Activated naive CD8-positive, alpha-beta T cell treated with anti-CD3 and anti-CD28 coated beads, Interleukin-2, amount 50 U/mL, for 16 hours (primary cell): Measurements from ENCODE around the gene TMEM198.

ENCODE experiments used
- DNase-seq: peaks from one replicate; pipeline ENCODE4 v3.0.0-alpha.2; 2020; ENCODE audit warnings: low read depth, low spot score

TMEM198 gene

DNA sequence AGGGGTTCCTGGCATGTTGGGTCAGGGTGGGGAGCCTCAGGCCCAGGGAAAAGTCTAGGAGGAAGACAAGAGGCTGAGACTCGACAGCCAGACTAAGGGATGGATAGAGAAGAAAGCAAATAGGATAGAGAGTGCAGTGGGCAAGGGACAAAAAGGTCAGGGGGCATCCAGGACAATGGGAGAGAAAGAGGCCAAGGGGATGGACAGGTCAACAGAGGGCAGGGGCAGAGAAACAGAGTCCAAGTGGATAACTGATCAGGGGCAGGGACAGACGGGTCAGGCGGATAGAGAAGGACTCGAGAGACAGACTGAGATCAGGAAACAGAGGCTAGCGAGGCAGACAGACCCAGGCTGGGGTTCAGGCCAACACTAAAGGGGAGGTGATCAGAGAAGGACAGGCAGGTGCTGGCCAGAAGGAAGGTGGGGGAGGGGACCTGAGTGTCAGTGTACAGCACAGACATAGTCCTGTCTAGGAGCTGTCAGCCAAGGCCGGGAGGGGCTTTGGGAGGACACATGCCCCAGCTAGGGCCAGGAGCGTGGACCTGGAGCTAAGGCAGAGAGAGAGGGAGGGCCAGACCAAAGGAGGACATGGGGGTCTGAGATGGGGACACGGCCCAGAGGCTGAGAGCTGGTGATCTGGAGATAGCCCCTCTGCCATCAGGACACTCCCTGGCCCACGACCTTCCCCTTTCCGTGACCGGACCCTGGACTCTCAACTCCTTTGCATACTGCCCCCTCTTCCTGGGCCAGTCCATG, 17.3 kb upstream of the TMEM198 start:
- DNase-seq: no peak

DNA sequence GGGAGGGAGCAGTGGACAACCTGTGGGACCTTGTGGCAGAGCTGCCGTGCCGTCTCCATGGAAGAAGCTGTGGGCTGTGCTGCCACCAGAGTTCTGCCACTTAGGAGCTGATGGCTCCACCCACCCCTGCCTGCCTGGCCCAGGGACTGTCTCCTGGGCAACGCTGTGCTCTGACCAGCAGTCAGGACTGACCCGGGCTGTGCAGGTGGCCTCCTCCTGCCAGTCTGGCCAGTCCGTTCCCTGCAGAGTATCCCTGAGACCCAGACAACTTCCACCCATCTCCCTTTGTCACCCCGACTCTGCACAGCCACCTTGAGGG, 16.8 kb upstream of the TMEM198 start:
- no peak for DNase-seq

DNA sequence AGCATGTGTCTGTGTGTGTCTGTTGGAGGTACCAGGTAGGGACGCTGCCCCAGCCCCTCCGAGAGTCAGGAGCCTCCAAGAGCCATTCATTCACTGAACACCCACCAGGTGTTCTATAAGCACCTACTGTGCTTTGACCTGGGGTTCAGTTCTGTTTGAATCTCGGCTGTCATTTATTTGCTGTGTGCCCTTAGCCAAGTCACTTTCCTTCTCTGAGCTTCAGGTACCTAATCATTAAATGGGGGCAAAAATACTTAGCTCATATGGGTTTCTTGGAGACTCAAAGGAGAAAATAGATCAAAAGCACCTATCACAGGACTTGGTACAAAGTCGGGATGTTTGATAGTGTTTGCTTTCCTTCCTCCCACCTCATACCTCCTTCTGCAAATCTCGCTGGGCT, 16.4 kb upstream of the TMEM198 start:
- DNase-seq: no peak

DNA sequence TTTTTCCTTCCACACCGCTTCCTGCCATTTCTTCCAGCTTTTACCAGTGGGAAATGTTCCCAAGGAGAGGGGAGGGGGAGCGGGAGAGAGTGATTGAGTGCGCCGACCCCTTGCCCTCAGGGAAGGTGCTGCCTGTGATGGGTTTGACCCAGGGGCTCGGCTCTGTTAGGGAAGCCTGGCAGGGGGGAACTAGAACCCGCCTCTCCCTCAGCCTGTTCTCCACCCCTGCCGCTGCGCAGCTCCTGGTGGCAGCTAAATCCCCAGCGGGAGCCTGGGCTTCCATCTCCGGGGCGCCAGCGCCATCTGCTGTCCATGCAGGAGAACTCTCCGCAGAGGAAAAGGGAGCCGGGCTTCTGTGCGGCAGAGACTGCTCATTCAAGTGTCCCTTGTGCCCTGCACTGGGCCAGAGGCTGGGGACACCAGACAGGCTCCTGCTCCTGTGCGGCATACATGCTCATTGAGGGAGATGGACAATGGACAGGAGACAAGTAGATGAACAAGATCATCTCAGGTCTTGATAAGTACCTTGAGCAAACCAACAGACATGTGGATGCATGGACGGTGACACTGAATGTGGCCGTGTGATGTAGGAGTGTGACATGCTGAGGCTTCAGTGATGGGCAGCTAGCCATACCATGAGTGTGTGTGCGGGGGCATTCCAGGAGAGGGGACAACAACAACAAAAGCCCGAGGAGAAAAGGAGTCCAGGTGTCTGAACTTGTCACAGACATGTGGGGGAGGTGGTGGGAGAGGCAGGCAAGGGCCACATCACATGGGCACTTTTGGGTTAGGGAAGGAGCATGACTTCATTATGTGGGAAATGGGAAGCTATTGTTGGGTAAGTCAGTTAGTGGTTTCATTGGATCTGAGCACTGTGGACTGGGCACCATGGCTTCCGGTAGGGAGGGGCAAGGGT, 13.5 kb upstream of the TMEM198 start:
- DNase-seq: peak; percentile 78

DNA sequence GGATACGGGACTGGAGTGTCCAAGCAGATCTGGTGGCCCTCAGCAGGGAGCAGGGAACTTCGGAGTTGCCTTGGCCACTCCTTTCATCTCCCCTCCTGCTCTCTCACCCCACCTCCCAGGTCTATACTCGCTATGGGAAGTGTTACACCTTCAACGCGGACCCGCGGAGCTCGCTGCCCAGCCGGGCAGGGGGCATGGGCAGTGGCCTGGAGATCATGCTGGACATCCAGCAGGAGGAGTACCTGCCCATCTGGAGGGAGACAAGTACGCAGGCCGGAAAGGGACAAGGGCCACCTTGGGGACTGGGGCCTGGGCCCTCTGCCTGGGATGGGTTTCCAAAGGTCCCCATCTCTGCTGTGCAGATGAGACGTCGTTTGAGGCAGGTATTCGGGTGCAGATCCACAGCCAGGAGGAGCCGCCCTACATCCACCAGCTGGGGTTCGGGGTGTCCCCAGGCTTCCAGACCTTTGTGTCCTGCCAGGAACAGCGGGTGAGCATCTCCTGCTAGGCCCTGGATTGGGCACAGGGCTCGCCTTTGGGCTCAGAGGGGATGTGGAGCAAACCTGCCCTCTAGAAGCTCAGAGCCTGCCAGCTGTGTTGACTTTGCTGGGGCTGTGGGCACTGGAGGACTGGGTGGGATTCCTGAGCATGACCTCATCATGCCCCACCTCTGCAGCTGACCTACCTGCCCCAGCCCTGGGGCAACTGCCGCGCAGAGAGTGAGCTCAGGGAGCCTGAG, 12.0 kb upstream of the TMEM198 start:
- DNase-seq: no peak

DNA sequence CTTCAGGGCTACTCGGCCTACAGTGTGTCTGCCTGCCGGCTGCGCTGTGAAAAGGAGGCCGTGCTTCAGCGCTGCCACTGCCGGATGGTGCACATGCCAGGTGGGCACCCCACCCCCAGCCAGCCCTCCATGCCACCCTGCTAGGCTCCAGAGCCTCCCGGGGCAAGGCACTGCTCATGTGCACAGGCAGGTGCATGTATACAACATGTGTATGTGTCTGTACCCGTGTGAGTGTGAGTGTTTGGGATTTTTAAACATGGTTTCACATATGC, 11.5 kb upstream of the TMEM198 start:
- DNase-seq: no peak

DNA sequence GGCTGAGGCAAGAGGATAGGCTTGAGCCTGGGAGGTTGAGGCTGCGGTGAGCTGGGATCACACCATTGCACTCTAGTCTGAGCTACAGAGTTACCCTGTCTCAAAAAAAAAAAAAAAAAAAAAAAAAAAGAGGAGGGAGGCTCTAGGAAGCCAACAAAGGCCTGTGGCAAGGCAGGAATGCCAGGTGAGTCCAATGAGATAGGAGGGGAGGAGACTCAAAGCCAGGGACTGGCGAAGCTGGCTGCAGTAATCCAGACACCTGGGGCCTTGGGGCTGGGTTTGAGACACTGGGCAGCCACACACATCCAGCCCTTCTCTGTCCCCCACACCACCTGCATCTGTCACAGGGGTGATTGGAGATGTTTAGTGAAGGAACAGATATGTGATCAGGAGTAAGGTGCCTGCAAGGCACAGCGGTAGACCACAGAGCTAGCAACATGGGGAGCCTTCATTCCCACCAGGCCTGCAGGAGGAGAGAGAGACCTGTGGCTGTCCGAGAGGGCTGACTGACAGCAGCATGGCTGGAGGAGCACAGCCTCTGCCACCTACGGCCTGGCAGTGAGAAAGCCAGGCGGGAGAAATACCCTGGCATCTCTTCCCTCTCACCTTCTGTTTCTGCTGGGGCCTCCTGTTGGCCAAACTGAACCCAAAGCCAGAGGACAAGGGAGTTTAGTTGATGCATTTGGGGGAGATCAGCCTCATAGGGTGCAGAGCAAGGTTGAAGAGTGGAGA, 9.7 kb upstream of the TMEM198 start:
- no peak for DNase-seq

DNA sequence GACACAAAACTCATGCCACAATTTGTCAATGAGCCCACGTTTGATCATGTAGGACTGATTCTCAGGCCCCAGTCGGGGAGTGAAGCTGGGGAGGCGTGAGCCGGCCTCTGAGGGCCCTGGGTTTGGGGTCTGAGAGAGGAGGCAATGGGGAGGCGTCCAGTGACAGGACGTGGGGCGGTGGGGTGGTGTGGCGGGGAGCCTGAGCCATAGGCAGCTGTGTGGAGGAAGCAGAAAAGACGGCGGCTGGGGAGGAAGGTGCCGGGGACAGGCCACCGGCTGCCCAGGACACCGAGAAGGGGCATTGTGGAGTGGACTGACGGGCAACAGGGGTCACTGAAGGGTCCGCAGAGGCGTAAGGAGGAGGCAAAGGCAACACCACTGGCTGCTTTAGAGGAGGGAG, 7.4 kb upstream of the TMEM198 start:
- no peak for DNase-seq

DNA sequence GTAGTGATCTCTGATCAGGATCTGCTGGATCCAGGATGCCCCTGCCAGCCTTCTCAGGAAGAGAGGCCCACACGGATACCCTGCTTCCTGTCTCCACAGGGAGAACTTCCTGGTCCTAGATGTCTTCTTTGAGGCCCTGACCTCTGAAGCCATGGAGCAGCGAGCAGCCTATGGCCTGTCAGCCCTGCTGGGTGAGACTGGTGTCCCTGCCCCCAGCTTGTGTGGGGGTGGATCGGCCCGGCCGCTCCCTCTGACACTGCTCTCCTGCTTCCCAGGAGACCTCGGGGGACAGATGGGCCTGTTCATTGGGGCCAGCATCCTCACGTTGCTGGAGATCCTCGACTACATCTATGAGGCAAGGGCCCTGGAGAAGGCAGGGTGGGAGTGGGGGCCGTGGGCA, 6.9 kb upstream of the TMEM198 start:
- no peak for DNase-seq

DNA sequence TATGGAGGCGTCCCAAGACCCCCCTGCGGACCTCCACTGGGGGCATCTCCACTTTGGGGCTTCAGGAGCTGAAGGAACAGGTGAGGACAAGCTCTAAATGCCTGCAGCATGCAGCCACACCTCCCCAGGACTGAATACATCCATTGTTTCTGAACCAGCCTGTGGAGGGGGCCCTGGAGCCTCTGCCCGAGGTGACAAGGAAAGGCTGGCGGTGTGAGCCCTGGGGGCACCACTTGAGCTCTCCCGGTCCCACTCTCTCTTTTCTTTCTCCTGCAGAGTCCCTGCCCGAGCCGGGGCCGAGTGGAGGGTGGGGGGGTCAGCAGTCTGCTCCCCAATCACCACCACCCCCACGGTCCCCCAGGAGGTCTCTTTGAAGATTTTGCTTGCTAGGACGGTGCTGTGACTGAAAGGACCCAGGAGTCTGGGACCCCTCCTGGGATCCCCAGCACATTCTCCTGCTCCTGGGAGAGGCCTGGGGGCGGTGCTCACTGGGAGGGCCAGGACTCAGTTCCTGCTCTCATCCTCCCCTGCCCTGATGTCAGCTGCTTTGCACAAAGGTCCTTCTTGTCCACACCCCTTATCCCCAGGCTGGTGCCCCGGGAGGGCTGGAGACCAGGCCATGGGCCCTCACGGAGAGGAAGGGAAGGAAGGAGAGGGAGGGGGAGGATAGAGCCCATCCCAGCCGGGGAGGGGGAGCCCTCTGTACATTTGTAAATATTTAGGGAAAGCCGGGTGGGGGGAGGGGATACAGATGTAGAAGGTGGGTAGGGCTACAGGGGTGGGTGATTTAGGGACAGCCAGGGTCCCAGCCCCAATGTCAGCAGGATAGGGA, 6.0 kb upstream of the TMEM198 start:
- no peak for DNase-seq

DNA sequence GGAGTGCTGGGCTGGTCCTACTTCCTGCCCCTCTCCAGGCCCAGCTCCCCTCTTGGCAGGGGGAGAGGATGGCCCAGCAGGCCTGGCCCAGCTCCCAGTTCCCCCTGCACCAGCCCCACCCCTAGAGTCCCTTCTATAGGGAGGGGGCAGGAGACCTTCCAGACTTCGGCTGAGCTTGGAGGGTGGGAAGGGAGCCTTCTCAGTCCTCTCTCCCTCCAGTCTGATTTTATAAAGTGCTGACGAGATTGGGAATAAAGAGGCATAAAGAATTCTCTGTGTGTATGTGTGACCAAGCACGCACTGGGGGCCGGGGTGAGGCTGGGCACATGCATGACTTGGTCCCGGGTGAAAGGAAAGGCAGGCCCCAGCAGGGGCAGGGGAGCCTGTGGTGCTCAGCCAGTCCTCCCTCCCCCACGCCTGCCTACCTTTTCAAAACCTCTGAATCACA, 5.3 kb upstream of the TMEM198 start:
- DNase-seq: no peak

DNA sequence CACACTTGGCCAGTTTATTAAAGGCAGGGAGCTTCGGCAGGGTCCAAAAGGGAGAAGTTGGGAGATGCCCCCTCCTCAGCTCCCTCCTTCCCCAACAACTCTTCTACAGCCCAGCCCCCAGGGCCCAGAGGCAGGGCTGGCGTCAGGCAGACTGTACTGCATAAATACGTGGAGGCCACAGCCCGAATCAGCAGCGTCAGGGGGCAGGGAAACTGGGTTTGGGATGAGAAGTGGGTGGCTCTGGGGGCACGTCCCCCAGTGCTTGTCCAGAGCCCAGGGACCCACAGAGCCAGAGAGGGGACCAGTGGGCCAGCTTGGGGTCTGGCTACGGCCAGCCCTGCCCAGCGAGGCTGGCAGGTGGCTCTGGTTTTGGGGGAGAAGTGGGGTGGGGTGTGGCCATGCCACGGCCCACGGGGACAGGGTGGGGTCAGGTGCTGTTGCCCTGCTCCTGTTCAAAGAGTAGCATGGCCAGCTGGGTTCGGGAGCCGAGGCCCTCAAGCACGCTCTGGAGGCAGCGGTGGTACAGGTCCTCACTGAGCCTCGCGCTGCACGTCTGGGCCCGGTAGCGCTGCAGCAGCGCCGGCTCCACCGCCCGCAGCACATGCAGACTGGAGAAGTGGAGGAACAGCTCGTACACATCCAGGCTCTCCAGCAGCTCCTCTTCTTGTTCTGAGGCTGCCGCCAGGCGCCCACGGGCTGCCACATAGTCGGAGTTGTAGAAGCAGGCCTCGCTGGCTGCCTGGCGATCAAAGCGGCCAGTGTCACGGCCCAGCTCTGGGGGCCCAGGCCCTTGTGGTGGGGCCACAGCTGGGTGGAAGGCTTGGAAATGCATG, 4.7 kb upstream of the TMEM198 start:
- DNase-seq: no peak

DNA sequence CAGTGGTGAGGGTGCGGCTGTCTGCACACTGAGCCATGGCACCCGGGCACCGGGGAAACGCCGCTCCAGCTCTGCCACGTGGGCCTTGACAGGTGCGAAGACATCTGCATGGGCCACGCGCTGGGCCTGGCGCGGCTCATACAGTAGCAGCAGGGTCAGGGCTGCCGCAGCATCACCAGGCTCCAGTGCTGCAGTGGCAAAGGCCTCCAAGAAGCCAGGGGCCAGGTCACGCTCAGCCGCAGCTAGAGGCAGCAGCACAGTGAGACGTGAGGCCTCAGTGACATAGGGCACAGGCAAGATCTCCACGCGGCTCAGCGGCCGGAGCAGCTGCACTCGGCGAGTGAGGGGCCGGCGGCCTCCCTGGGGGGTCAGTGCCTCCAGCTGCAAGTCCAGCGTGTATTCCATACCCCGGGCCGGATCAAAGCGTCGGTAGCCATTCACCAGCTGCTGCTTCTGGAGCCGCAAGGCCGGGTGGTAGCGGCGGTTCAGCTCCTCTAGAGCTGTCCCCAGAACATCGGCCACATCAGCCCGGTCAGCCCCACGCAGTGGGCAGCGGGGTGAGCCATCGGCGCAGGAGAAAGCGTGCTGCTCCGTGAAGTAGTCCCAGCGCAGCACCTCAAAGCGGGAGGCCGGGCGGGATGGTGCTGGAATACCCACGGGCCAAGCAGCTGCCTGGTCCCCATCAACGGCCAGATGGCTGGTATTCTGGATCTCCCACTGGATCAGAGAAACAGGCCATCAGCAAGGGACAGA, 3.7 kb upstream of the TMEM198 start:
- DNase-seq: no peak

DNA sequence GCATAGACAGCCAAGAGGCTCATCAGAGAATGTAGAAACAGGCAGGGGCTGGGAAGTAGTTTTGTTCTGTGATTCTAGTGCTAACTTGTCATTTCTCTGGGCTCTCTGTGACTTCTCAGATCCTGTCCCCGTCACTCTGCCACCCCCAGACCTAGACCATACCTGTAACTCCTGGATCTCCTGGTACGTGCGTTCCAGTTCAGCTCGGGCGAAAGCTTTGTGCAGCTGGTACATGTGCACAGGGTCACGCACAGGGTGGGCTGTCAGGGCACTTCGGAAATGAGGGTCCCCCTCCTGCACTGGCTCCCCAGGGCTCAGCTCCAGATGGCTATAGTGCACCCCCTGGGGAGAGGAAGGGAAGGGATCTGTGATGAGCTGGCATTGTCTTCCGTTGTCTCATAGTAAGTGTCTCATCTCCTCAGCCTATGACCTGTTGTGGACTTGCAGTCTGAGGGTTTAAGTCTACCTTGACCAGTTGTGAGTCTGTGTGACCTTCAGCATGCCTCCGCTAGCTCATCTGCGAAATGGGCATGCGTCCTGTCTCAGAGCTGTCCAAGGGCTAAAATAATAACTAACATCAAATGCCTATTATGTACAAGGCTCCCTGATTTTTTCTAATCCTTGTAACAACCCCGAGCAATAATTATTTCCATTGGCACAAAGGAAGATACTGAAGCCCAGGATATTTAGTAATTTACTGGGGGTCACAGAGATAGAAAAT, 2.9 kb upstream of the TMEM198 start:
- DNase-seq: no peak

DNA sequence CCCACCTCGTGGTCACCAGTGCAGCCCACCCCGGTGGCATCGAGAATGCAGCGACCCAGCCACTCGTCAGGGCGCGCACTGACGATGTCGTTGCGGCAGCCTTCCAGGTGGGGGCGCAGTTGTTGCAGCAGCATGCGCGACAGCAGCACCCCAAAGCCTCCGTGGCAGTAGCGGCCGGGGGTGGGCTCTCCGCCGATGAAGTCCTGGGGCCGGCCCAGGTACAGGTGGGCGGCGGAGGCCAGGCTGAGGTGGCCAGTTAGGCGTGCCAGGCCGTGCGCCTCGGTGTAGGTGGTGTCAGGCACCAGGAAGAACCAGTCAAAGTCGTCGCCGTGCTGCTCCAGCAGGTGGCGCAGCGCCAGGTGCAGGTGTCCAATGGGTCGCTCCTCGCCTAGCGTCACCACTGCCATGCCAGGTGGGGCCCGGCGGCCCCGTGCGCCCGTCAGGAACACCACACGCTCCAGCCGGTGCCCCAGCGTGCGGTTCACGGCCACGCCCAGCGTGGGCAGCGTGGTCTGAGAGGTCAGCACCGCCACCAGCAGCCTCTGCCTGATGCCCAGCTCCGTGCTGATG, 2.1 kb upstream of the TMEM198 start:
- DNase-seq: peak; percentile 63

DNA sequence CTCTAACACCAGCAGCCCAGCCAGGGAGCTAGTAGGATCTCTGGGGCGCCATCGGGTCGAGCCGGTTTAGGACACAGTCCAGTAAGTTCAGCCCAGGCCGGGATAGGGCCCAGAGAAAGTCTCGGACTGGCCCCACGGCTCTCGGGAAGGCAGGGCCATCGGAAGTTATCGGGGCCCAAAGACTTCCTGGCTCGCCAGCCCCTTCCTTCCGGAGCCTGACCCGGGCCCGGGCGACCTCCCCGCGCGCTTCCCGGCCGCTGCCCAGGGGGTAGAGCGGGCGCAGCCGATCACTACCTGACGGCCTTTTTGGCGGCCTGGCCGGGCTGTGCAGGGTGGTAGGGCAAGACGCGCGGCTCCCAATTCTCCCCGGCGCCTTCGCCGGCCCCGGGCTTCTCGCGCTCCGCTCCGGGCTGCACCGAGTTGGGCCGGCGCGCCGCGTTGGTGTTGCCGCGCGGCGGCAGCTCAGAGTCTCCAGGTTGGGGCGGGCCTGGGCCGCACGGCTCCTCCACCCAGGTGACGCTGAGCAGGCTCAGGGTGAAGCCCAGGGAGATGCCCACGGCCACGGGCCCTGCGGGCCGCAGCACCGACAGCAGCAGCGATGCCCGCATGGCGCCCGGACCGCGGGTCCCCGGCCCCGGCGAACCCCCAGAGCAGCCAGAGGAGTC, 765 bp upstream of the TMEM198 start:
- DNase-seq: no peak

DNA sequence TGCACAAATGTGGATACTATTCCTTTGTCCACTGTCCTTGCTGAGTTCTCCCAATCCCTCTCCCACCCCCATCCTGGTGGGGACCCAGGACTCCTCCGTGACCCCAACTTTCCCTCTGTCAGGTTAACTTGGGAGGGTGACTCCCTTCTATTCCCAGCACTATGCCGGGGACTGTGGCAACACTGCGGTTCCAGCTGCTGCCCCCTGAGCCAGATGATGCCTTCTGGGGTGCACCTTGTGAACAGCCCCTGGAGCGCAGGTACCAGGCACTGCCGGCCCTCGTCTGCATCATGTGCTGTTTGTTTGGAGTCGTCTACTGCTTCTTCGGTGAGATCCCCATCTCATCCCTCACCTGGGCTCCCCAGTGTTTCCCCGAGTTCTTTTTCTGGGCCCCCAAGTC, 739 bp downstream of the TMEM198 start:
- DNase-seq: no peak
